ENCODE measurements around the gene HBP1. TPM values are rescaled to one million over a fixed set of nuclear protein-coding genes. Genes with fewer than 3 reads are reported as not detected.

Gene HBP1
- total and polyA plus RNA-seq, 2 of the 8 experiments (the other 6 are each of a cell fraction or from before 2014, with no cell fraction given), result 28.9 to 29.2 TPM

- TF ChIP-seq SRF (IDR thresholded peaks at IDR 0.05; ENCODE audit: low read depth, low read length) (no peak), CHD1 (IDR thresholded peaks at IDR 0.05; ENCODE audit: low read depth, low read length) (no peak), CBX8 (IDR thresholded peaks at IDR 0.05; ENCODE audit: borderline replicate concordance, low read depth, low read length) (no peak), SUZ12 (IDR thresholded peaks at IDR 0.05; ENCODE audit: low read length) (no peak), JUN (IDR thresholded peaks at IDR 0.05; ENCODE audit: low read depth, low read length) (no peak)
These were observed 8.4 kb upstream of the HBP1 start (continued) for GRCh38 chr7:107160389-107160788.

Measured in H1 (cell line).